VCaP (cell line): ENCODE measurements around the gene WWOX.

Experiments used
- H3K27ac ChIP-seq: fragments of 450-650 bp; 2 replicates; pipeline ENCODE4 v1.5.1; 2017
- CTCF ChIP-seq: fragments of 450-650 bp; conservative IDR thresholded peaks from 2 replicates; pipeline ENCODE4 v1.5.1; 2017; ENCODE audit warnings: mild to moderate bottlenecking, moderate library complexity

The WWOX gene

DNA sequence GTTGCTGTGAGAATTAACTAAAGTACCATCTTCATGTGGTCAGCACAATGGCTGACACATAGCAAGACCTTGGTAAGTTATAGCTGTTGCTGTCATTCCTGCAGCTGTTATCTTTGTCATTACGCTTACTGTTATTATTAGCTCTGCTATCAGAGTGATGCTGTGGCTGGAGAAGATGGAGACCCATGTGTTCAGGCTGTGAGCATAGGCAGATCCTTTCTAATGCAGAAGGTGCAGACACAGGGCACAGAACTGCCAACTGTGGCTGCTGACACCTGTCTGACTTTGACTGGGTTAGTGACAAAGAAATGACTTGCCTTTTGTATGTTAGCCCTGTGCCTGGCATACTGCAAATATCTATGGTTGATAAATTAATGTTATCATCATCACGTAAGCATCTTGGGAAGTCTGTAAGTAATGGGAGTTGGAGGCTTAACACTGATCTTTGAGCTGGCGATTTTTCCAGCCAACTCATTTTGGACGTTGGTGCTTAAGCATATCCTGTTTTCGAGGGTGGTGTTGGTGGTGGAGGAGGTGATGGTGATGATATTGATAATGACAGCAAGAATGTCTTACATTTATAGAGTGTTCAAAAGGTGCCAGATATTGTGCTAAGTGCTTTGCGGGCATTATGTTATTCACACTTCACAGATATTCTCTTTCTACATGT, 695.3 kb downstream of the WWOX start:
- no peak overlapping the region for H3K27ac ChIP-seq
- TF ChIP-seq CTCF: no peak

DNA sequence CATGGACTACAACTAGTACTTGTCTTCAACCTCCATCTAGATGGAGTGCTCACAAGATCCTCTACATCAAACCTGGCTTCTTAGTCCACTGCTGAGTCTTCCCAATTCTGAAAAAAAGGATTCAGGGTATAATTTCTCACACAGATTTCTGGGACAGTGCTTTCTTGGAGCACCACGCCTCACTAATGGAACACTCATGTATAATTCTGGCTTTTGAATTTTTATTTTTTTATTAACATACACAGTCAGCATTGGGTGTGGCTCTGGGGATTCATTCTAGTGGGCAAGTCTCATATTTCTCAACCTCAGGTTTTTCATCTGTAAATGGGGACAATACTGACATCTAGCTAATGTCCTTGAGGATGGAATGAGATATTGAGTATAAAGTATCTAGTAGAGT, 696.0 kb downstream of the WWOX start:
- no peak for TF ChIP-seq CTCF

DNA sequence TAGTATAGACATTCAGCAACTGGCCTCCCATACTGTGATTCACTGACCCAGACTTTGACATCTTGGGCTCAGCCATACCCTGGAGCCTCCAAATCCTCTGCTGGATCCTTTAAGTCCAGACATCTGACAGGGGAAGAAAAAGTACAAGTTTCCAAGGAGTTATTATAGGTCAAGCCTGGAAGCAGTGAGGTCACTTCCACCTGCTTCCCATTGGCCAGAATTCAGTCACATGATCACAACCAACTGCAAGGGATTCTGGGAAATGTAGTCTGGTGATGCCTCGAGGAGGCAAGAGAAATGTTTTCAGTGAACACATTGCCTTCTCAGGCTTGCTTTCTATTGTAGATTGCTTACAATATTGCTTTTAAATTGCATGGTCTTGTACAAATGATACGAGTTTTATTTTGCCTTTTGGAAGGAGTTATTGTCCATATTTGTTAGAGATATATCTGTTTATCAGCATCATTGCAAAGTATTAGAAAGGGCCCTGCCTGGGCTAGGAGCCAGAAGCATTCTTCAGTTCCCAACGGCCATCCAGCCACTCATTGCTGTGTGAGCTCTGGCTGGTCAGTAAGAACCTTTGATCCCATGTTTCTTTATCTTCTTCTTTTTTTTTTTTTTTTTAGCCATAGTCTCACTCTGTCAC, 696.9 kb downstream of the WWOX start:
- no peak overlapping the region for H3K27ac ChIP-seq
- no peak for TF ChIP-seq CTCF

More for the DNA sequence above, 696.0 kb downstream of the WWOX start:
- H3K27ac ChIP-seq: no peak overlapping the region

DNA sequence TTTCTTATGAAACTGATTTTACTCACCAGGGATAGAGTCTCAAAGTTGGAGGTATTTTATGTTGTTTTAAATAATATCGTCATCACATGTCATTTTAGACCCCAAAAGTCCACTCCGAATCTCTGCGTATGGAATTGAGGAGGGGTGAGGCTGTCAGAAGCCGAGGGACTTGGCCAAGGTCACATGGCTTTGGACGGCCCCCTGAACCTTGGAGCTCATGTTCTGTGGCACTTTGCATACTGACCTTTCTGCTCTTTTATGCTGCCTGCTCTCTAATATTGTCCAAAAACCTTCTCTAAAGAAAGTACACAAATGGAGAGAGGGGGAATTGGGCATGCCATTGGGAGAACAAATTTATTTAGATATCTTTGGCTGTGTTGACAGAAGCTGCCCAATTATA, 700.0 kb downstream of the WWOX start:
- H3K27ac ChIP-seq: no peak overlapping the region
- no peak for TF ChIP-seq CTCF

GRCh38 chr16:78800523-78800922, 701.1 kb downstream of the WWOX start:
- no peak for TF ChIP-seq CTCF
- no peak overlapping the region for H3K27ac ChIP-seq

- no peak for TF ChIP-seq CTCF
Observed at GRCh38 chr16:78804058-78804735, 704.7 kb downstream of the WWOX start.

DNA sequence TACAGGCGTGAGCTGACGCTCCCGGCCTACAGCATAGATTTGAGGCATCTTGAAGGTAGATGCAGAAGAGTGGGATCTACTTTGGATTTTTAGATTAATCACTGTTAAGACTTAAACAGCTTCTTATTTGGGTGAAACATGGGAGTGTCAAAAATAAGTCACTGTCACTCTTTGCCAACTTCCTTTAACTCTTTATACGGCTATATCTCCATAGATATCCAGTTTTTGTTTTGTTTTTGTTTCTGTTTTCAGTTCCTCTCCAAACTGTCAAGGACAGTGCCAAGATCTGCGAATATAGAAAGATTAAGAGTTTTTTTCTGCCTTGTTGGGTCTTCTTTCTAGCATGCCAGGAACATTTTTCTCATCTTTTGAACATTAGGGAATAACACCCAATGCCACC, 706.1 kb downstream of the WWOX start:
- TF ChIP-seq CTCF: no peak
- H3K27ac ChIP-seq: no peak overlapping the region

More at GRCh38 chr16:78804058-78804735, 704.7 kb downstream of the WWOX start:
- no peak overlapping the region for H3K27ac ChIP-seq
